ENCODE results near the gene ARHGAP35. TPM values are rescaled to one million over a fixed set of nuclear protein-coding genes. Genes with fewer than 3 reads are reported as not detected.
"Not testable (repeated sequence)": the region's sequence is repeated elsewhere in the genome, so short reads cannot be mapped to it uniquely, and the experiment has no call there.

The ARHGAP35 gene
- 10 to 100 TPM; 35.4 to 36.0 TPM for total RNA-seq

- peak within 1 kb of the TSS; percentile 88 for H3K27ac Mint-ChIP-seq
- ChIA-PET CTCF (interaction anchor here (1.8 kb wide), 1 partner anchor 94 kb away, joined by 5 read pairs; no protein-coding TSS in a partner anchor), POLR2A (interaction anchor here (0.6 to 4.3 kb wide), 14 partner anchors 11 to 1988 kb away, joined by 3 to 27 read pairs (median 3); partner anchors contain the start of genes AP2S1, CCDC9, SLC1A5 and TMEM160)
- no peaks in the 10 kb centered on the region for H3K27me3 Mint-ChIP-seq
- H3K4me3 Mint-ChIP-seq, result peak within 1 kb of the TSS; percentile 77
- H3K36me3 Mint-ChIP-seq (ENCODE audit: low read depth), result peaks cover 3% of the 10 kb centered on the region
- H3K4me1 Mint-ChIP-seq, result peaks cover 25% of the 10 kb centered on the region
- peak; percentile 86 for DNase-seq
- no peaks in the 10 kb centered on the region for H3K9me3 Mint-ChIP-seq
Measured at GRCh38 chr19:46860846-46861690, at the start of gene ARHGAP35. Gene ARHGAP35 (plus strand): TSS chr19:46860997. CDS start chr19:46918676, 57,679 bp downstream.

- CTCF ChIA-PET, result interaction anchor here (1.0 to 1.8 kb wide), 2 partner anchors 9 to 55 kb away, joined by 3 to 4 read pairs; no protein-coding TSS in a partner anchor
- no peak for DNase-seq
- H3K27me3 Mint-ChIP-seq, result peaks cover 4% of the 10 kb centered on the region
- H3K4me1 Mint-ChIP-seq, result peaks cover 1% of the 10 kb centered on the region
- H3K9me3 Mint-ChIP-seq, result no peaks in the 10 kb centered on the region
- H3K36me3 Mint-ChIP-seq (ENCODE audit: low read depth), result no peaks in the 10 kb centered on the region
- POLR2A ChIA-PET, result no interaction called here
- no peak overlapping the region for H3K27ac Mint-ChIP-seq
- H3K4me3 Mint-ChIP-seq, result no peak overlapping the region
Measured at GRCh38 chr19:46812977-46813838, 47.6 kb upstream of the ARHGAP35 start.

GRCh38 chr19:46813839-46814358, 46.9 kb upstream of the ARHGAP35 start:
- H3K36me3 Mint-ChIP-seq (ENCODE audit: low read depth), result no peaks in the 10 kb centered on the region
- H3K9me3 Mint-ChIP-seq, result no peaks in the 10 kb centered on the region
- H3K27ac Mint-ChIP-seq, result no peak overlapping the region
- no peak for DNase-seq
- ChIA-PET POLR2A (no interaction called here), CTCF (interaction anchor here (1.0 kb wide), 1 partner anchor 9 kb away, joined by 3 read pairs; no protein-coding TSS in a partner anchor)
- peaks cover 4% of the 10 kb centered on the region for H3K27me3 Mint-ChIP-seq
- no peak overlapping the region for H3K4me3 Mint-ChIP-seq
- H3K4me1 Mint-ChIP-seq, result peaks cover 3% of the 10 kb centered on the region

GRCh38 chr19:46815833-46816627, 44.8 kb upstream of the ARHGAP35 start:
- no peak for DNase-seq
- Mint-ChIP-seq H3K4me3 (no peak overlapping the region), H3K4me1 (peaks cover 19% of the 10 kb centered on the region), H3K36me3 (ENCODE audit: low read depth) (no peaks in the 10 kb centered on the region), H3K9me3 (no peaks in the 10 kb centered on the region), H3K27ac (no peak overlapping the region), H3K27me3 (peaks cover 4% of the 10 kb centered on the region)
- POLR2A ChIA-PET, result no interaction called here
- CTCF ChIA-PET, result interaction anchor here (0.6 to 0.7 kb wide), 2 partner anchors 49 to 1001 kb away, joined by 3 to 4 read pairs; no protein-coding TSS in a partner anchor

GRCh38 chr19:46818812-46819211, 42.0 kb upstream of the ARHGAP35 start:
- H3K36me3 Mint-ChIP-seq (ENCODE audit: low read depth), result no peaks in the 10 kb centered on the region
- CTCF ChIA-PET, result interaction anchor here (0.7 to 3.8 kb wide), 3 partner anchors 10 to 61 kb away, joined by 3 to 17 read pairs (median 9); no protein-coding TSS in a partner anchor
- DNase-seq, result no peak
- POLR2A ChIA-PET, result no interaction called here
- peaks cover 35% of the 10 kb centered on the region for H3K4me1 Mint-ChIP-seq
- no peaks in the 10 kb centered on the region for H3K9me3 Mint-ChIP-seq
- H3K27me3 Mint-ChIP-seq, result peaks cover 2% of the 10 kb centered on the region
- no peak overlapping the region for H3K27ac Mint-ChIP-seq
- H3K4me3 Mint-ChIP-seq, result no peak overlapping the region

GRCh38 chr19:46821512-46822409, 39.0 kb upstream of the ARHGAP35 start:
- ChIA-PET POLR2A (interaction anchor here (1.1 to 3.8 kb wide), 10 partner anchors 8 to 292 kb away, joined by 3 to 25 read pairs (median 4); partner anchors contain the start of genes CALM3, SLC1A5 and ZC3H4), CTCF (interaction anchor here (0.8 to 3.8 kb wide), 15 partner anchors 8 to 191 kb away, joined by 3 to 17 read pairs (median 6); partner anchors contain the start of genes FKRP and SLC1A5)
- Mint-ChIP-seq H3K36me3 (ENCODE audit: low read depth) (no peaks in the 10 kb centered on the region), H3K4me1 (peaks cover 50% of the 10 kb centered on the region), H3K27ac (peak overlapping the region; percentile 85), H3K9me3 (no peaks in the 10 kb centered on the region), H3K27me3 (no peaks in the 10 kb centered on the region), H3K4me3 (no peak overlapping the region)
- DNase-seq, result peak; percentile 78

GRCh38 chr19:46822410-46822787, 38.4 kb upstream of the ARHGAP35 start:
- ChIA-PET POLR2A (interaction anchor here (1.2 to 3.8 kb wide), 3 partner anchors 12 to 37 kb away, joined by 3 to 25 read pairs (median 21); partner anchors contain the start of gene SLC1A5), CTCF (interaction anchor here (0.8 to 3.8 kb wide), 11 partner anchors 18 to 191 kb away, joined by 3 to 17 read pairs (median 5); partner anchors contain the start of genes FKRP and SLC1A5)
- not testable (repeated sequence) for H3K9me3 Mint-ChIP-seq; H3K4me3 Mint-ChIP-seq; DNase-seq; H3K27me3 Mint-ChIP-seq; H3K36me3 Mint-ChIP-seq (ENCODE audit: low read depth)
- Mint-ChIP-seq H3K27ac (peak overlapping the region; percentile 85), H3K4me1 (peaks cover 50% of the 10 kb centered on the region)

- no peaks in the 10 kb centered on the region for H3K36me3 Mint-ChIP-seq (ENCODE audit: low read depth)
- peaks cover 50% of the 10 kb centered on the region for H3K4me1 Mint-ChIP-seq
- no peak overlapping the region for H3K4me3 Mint-ChIP-seq
- no peak for DNase-seq
- ChIA-PET CTCF (interaction anchor here (0.7 to 2.4 kb wide), 7 partner anchors 17 to 190 kb away, joined by 3 to 16 read pairs (median 4); no protein-coding TSS in a partner anchor), POLR2A (interaction anchor here (1.2 to 3.8 kb wide), 2 partner anchors 11 to 38 kb away, joined by 3 to 21 read pairs; no protein-coding TSS in a partner anchor)
- H3K9me3 Mint-ChIP-seq, result no peaks in the 10 kb centered on the region
- H3K27ac Mint-ChIP-seq, result no peak overlapping the region
- H3K27me3 Mint-ChIP-seq, result no peaks in the 10 kb centered on the region
Measured at GRCh38 chr19:46823049-46823448, 37.7 kb upstream of the ARHGAP35 start.

GRCh38 chr19:46824890-46825730, 35.7 kb upstream of the ARHGAP35 start:
- POLR2A ChIA-PET, result interaction anchor here (1.5 to 1.8 kb wide), 2 partner anchors 37 to 40 kb away, joined by 8 read pairs; partner anchors contain the start of gene SLC1A5
- Mint-ChIP-seq H3K27ac (peak overlapping the region; percentile 17), H3K4me1 (peaks cover 46% of the 10 kb centered on the region), H3K9me3 (no peaks in the 10 kb centered on the region), H3K27me3 (no peaks in the 10 kb centered on the region), H3K4me3 (no peak overlapping the region), H3K36me3 (ENCODE audit: low read depth) (no peaks in the 10 kb centered on the region)
- no peak for DNase-seq
- CTCF ChIA-PET, result interaction anchor here (1.0 to 1.6 kb wide), 5 partner anchors 15 to 71 kb away, joined by 3 to 7 read pairs (median 4); no protein-coding TSS in a partner anchor

- Mint-ChIP-seq H3K9me3 (no peaks in the 10 kb centered on the region), H3K36me3 (ENCODE audit: low read depth) (no peaks in the 10 kb centered on the region), H3K4me3 (no peak overlapping the region), H3K4me1 (peaks cover 40% of the 10 kb centered on the region), H3K27me3 (no peaks in the 10 kb centered on the region), H3K27ac (no peak overlapping the region)
- no peak for DNase-seq
- ChIA-PET CTCF (interaction anchor here (1.3 to 1.6 kb wide), 4 partner anchors 15 to 75 kb away, joined by 5 to 7 read pairs (median 6); no protein-coding TSS in a partner anchor), POLR2A (interaction anchor here (1.5 kb wide), 1 partner anchor 38 kb away, joined by 8 read pairs; the partner anchor contains the start of gene SLC1A5)
Measured at GRCh38 chr19:46825731-46826055, 35.1 kb upstream of the ARHGAP35 start.

Data from activated CD4-positive, alpha-beta memory T cell treated with anti-CD3 and anti-CD28 coated beads, Interleukin-2, amount 10 ng/mL, durations not matched to agents 7 days and 5 days (primary cell).